Neural progenitor cell (in vitro differentiated cells): ENCODE measurements around the gene ATP1A4. TPM values are rescaled to one million over a fixed set of nuclear protein-coding genes. Genes with fewer than 3 reads are reported as not detected.
A peak's percentile ranks its signal among the peaks of the same experiment; 100 is the strongest.

ENCODE experiments used
- DNase-seq: peaks from one replicate; pipeline ENCODE4 v3.0.0-alpha.2; 2016; ENCODE audit warnings: low spot score
- H2AFZ ChIP-seq: fragments of 200-600 bp; sonication (generic); replicated peaks from 2 replicates; pipeline ENCODE4 v1.6.1; 2016; ENCODE audit warnings: antibody characterized with exemption
- H3F3A ChIP-seq: fragments of 200-600 bp; sonication (generic); 2 replicates; pipeline ENCODE4 v1.6.1; 2016; ENCODE audit warnings: antibody characterized with exemption, low read depth
- H3K27ac ChIP-seq: fragments of 200-600 bp; sonication (generic); 2 replicates; pipeline ENCODE4 v1.5.1; 2016; ENCODE audit warnings: mild to moderate bottlenecking
- H3K27me3 ChIP-seq: fragments of 200-600 bp; sonication (generic); 2 replicates; pipeline ENCODE4 v1.6.1; 2016; ENCODE audit warnings: mild to moderate bottlenecking, moderate library complexity
- H3K36me3 ChIP-seq: fragments of 200-600 bp; sonication (generic); 2 replicates; pipeline ENCODE4 v1.5.1; 2016
- H3K4me1 ChIP-seq: fragments of 200-600 bp; sonication (generic); 2 replicates; pipeline ENCODE4 v1.6.1; 2016; ENCODE audit warnings: mixed run types
- H3K4me2 ChIP-seq: fragments of 200-600 bp; sonication (generic); 2 replicates; pipeline ENCODE4 v1.6.1; 2016
- H3K4me3 ChIP-seq: fragments of 200-600 bp; sonication (generic); 2 replicates; pipeline ENCODE4 v1.5.1; 2016
- H3K79me2 ChIP-seq: fragments of 200-600 bp; sonication (generic); 2 replicates; pipeline ENCODE4 v1.6.1; 2016; ENCODE audit warnings: low read depth
- H3K9ac ChIP-seq: fragments of 200-600 bp; sonication (generic); 2 replicates; pipeline ENCODE4 v1.6.1; 2016
- H3K9me3 ChIP-seq: fragments of 200-600 bp; sonication (generic); 2 replicates; pipeline ENCODE4 v1.5.1; 2016; ENCODE audit warnings: low read depth
- H4K20me1 ChIP-seq: fragments of 200-600 bp; sonication (generic); 2 replicates; pipeline ENCODE4 v1.6.1; 2016; ENCODE audit warnings: low read depth
- H3K27ac Mint-ChIP-seq: 3 replicates; pipeline ENCODE4 v1.8.0; 2021; ENCODE audit warnings: mixed read lengths
- H3K27me3 Mint-ChIP-seq: 2 replicates; pipeline ENCODE4 v1.8.0; 2022; ENCODE audit warnings: low read depth, mild to moderate bottlenecking, inconsistent platforms, moderate library complexity, mixed read lengths; ENCODE audit not compliant: insufficient read depth
- H3K36me3 Mint-ChIP-seq: 3 replicates; pipeline ENCODE4 v1.8.0; 2021; ENCODE audit warnings: mixed read lengths
- H3K4me1 Mint-ChIP-seq: 3 replicates; pipeline ENCODE4 v1.8.0; 2021; ENCODE audit warnings: mixed read lengths
- H3K4me3 Mint-ChIP-seq: 3 replicates; pipeline ENCODE4 v1.8.0; 2021; ENCODE audit warnings: mild to moderate bottlenecking, moderate library complexity, mixed read lengths
- H3K9me3 Mint-ChIP-seq: 3 replicates; pipeline ENCODE4 v1.8.0; 2020; ENCODE audit warnings: mixed read lengths
- CTCF ChIP-seq: fragments of 200-600 bp; sonication (generic); IDR thresholded peaks from 2 replicates; pipeline ENCODE4 v1.5.1; 2017; ENCODE audit warnings: antibody characterized with exemption, mild to moderate bottlenecking
- EZH2 ChIP-seq: fragments of 200-600 bp; sonication (generic); IDR thresholded peaks from 2 replicates; pipeline ENCODE4 v1.6.1; 2017; ENCODE audit warnings: antibody characterized with exemption, mild to moderate bottlenecking, moderate library complexity
- EZH2phosphoT487 ChIP-seq: fragments of 200-600 bp; sonication (generic); IDR thresholded peaks from 2 replicates; pipeline ENCODE4 v1.6.1; 2017; ENCODE audit warnings: antibody characterized with exemption
- total RNA-seq: library from RNA; depleted of rRNA; stranded (reverse); fragments of >200 nt; gene quantifications from 2 replicates; pipeline ENCODE4 v1.2.3, GENCODE V29; 2015; ENCODE audit warnings: low replicate concordance

The ATP1A4 gene
- total RNA-seq, 1 donor from 2014 or later = 0.17 TPM

GRCh38 chr1:160186246-160186645 lies 34.8 kb downstream of the ATP1A4 start:
- Histone ChIP-seq H3F3A (no peaks in the 10 kb centered on the region), H3K36me3 (no peaks in the 10 kb centered on the region), H3K79me2 (no peaks in the 10 kb centered on the region), H3K4me3 (no peak overlapping the region), H3K27me3 (no peaks in the 10 kb centered on the region), H3K9me3 (no peaks in the 10 kb centered on the region), H3K27ac (no peak overlapping the region), H3K4me2 (no peak overlapping the region), H3K4me1 (peaks cover 12% of the 10 kb centered on the region), H4K20me1 (no peaks in the 10 kb centered on the region), H3K9ac (no peak overlapping the region), H2AFZ (no peak overlapping the region)
- H3K4me3 Mint-ChIP-seq = peak overlapping the region; percentile 16
- H3K36me3 Mint-ChIP-seq = peaks cover 4% of the 10 kb centered on the region
- DNase-seq = no peak
- peaks cover 31% of the 10 kb centered on the region for H3K4me1 Mint-ChIP-seq
- TF ChIP-seq EZH2phosphoT487 (no peak), EZH2 (no peak), CTCF (no peak)
- peak overlapping the region; percentile 4 for H3K27ac Mint-ChIP-seq
- peaks cover 11% of the 10 kb centered on the region for H3K27me3 Mint-ChIP-seq
- H3K9me3 Mint-ChIP-seq = peaks cover 2% of the 10 kb centered on the region

- no peak overlapping the region for H3K4me3 ChIP-seq
- H3K36me3 ChIP-seq = no peaks in the 10 kb centered on the region
- no peaks in the 10 kb centered on the region for H3K79me2 ChIP-seq
- H3F3A ChIP-seq = no peaks in the 10 kb centered on the region
- H3K9ac ChIP-seq = no peak overlapping the region
- no peak overlapping the region for H3K4me3 Mint-ChIP-seq
- H3K9me3 ChIP-seq = no peaks in the 10 kb centered on the region
- H3K9me3 Mint-ChIP-seq = peaks cover 2% of the 10 kb centered on the region
- H3K27me3 ChIP-seq = no peaks in the 10 kb centered on the region
- peaks cover 11% of the 10 kb centered on the region for H3K27me3 Mint-ChIP-seq
- H4K20me1 ChIP-seq = no peaks in the 10 kb centered on the region
- DNase-seq = no peak
- H3K27ac ChIP-seq = no peak overlapping the region
- H3K36me3 Mint-ChIP-seq = peaks cover 4% of the 10 kb centered on the region
- H3K27ac Mint-ChIP-seq = peak overlapping the region; percentile 26
- H2AFZ ChIP-seq = no peak overlapping the region
- no peak overlapping the region for H3K4me2 ChIP-seq
- peaks cover 12% of the 10 kb centered on the region for H3K4me1 ChIP-seq
- H3K4me1 Mint-ChIP-seq = peaks cover 34% of the 10 kb centered on the region
- TF ChIP-seq EZH2 (no peak), EZH2phosphoT487 (no peak), CTCF (no peak)
Observed at GRCh38 chr1:160186729-160187128, 35.3 kb downstream of the ATP1A4 start.

- H3K4me1 ChIP-seq = peaks cover 12% of the 10 kb centered on the region
- TF ChIP-seq EZH2 = no peak
- H3K4me1 Mint-ChIP-seq = peaks cover 32% of the 10 kb centered on the region
- no peak overlapping the region for H3K27ac ChIP-seq
- no peak overlapping the region for H3K27ac Mint-ChIP-seq
- H3F3A ChIP-seq = no peaks in the 10 kb centered on the region
- no peaks in the 10 kb centered on the region for H3K27me3 ChIP-seq
- H3K36me3 Mint-ChIP-seq = peaks cover 4% of the 10 kb centered on the region
- H3K4me3 Mint-ChIP-seq = no peak overlapping the region
- DNase-seq = no peak
- H3K4me3 ChIP-seq = no peak overlapping the region
- H4K20me1 ChIP-seq = no peaks in the 10 kb centered on the region
- no peak overlapping the region for H3K9ac ChIP-seq
- H3K79me2 ChIP-seq = no peaks in the 10 kb centered on the region
- H3K36me3 ChIP-seq = no peaks in the 10 kb centered on the region
- no peaks in the 10 kb centered on the region for H3K9me3 ChIP-seq
- H3K9me3 Mint-ChIP-seq = no peaks in the 10 kb centered on the region
- H3K27me3 Mint-ChIP-seq = peaks cover 14% of the 10 kb centered on the region
- H2AFZ ChIP-seq = no peak overlapping the region
- H3K4me2 ChIP-seq = no peak overlapping the region
Observed at GRCh38 chr1:160187407-160187806, 36.0 kb downstream of the ATP1A4 start.

- Histone ChIP-seq H3K9ac (no peak overlapping the region), H2AFZ (no peak overlapping the region), H3K4me2 (no peak overlapping the region), H3K4me1 (peaks cover 14% of the 10 kb centered on the region), H4K20me1 (no peaks in the 10 kb centered on the region), H3K4me3 (no peak overlapping the region), H3K27me3 (no peaks in the 10 kb centered on the region), H3K36me3 (no peaks in the 10 kb centered on the region), H3K79me2 (no peaks in the 10 kb centered on the region), H3K27ac (no peak overlapping the region), H3K9me3 (no peaks in the 10 kb centered on the region), H3F3A (no peaks in the 10 kb centered on the region)
- TF ChIP-seq CTCF (no peak), EZH2phosphoT487 (no peak), EZH2 (no peak)
- H3K9me3 Mint-ChIP-seq = no peaks in the 10 kb centered on the region
- H3K36me3 Mint-ChIP-seq = peaks cover 4% of the 10 kb centered on the region
- H3K4me1 Mint-ChIP-seq = peaks cover 32% of the 10 kb centered on the region
- H3K4me3 Mint-ChIP-seq = no peak overlapping the region
- peak overlapping the region; percentile 53 for H3K27ac Mint-ChIP-seq
- DNase-seq = no peak
- peaks cover 14% of the 10 kb centered on the region for H3K27me3 Mint-ChIP-seq
Observed at GRCh38 chr1:160188341-160188740, 36.9 kb downstream of the ATP1A4 start.
